Cardiac muscle cell (in vitro differentiated cells and primary cell): ENCODE results near the gene GADD45B. TPM values are rescaled to one million over a fixed set of nuclear protein-coding genes. Genes with fewer than 3 reads are reported as not detected.
A peak's percentile ranks its signal among the peaks of the same experiment; 100 is the strongest.
"Not testable (repeated sequence)": the region's sequence is repeated elsewhere in the genome, so short reads cannot be mapped to it uniquely, and the experiment has no call there.

Experiments
- DNase-seq, 2 donors: peaks; one replicate each; pipeline versions ENCODE4 v3.0.0 to v3.0.0-alpha.2; 2010 to 2017; ENCODE audit warnings: low read depth in 1 of 2, low spot score in 1 of 2
- H3K27ac ChIP-seq: fragments of 200-600 bp; sonication (generic); 2 replicates; pipeline ENCODE4 v1.5.1; 2016
- H3K27me3 ChIP-seq: fragments of 200-600 bp; sonication (generic); 2 replicates; pipeline ENCODE4 v1.6.0; 2016; ENCODE audit warnings: control low read depth
- H3K36me3 ChIP-seq: fragments of 200-600 bp; sonication (generic); 2 replicates; pipeline ENCODE4 v1.5.1; 2016; ENCODE audit warnings: control low read depth
- H3K4me1 ChIP-seq: fragments of 200-600 bp; sonication (generic); 2 replicates; pipeline ENCODE4 v1.8.1; 2017; ENCODE audit warnings: low read depth, mild to moderate bottlenecking, mixed run types
- H3K4me3 ChIP-seq: fragments of 200-600 bp; sonication (generic); 2 replicates; pipeline ENCODE4 v1.5.1; 2016; ENCODE audit warnings: mild to moderate bottlenecking
- H3K9me3 ChIP-seq: fragments of 200-600 bp; sonication (generic); 2 replicates; pipeline ENCODE4 v1.5.1; 2017; ENCODE audit warnings: low read depth, mild to moderate bottlenecking, control low read depth
- polyA plus RNA-seq: library from polyadenylated mRNA; unstranded; fragments of >200 nt; fragmentation: Nextera tagmentation; extraction: Ambion mirVana; gene quantifications from 2 replicates; pipeline ENCODE4 v1.2.1, GENCODE V29; 2016
- total RNA-seq: library from RNA; depleted of rRNA; stranded (reverse); fragments of >200 nt; gene quantifications from 2 replicates; pipeline ENCODE4 v1.2.3, GENCODE V29; 2016
- TF ChIP-seq, protein P1 (sequence below): IDR thresholded peaks from 2 replicates; pipeline ENCODE4 v1.5.1; 2012; ENCODE audit warnings: low read depth, mild to moderate bottlenecking, low read length

The GADD45B gene
- total and polyA plus RNA-seq, 2 experiments from 2014 or later = 30.5 to 75.2 TPM

DNA sequence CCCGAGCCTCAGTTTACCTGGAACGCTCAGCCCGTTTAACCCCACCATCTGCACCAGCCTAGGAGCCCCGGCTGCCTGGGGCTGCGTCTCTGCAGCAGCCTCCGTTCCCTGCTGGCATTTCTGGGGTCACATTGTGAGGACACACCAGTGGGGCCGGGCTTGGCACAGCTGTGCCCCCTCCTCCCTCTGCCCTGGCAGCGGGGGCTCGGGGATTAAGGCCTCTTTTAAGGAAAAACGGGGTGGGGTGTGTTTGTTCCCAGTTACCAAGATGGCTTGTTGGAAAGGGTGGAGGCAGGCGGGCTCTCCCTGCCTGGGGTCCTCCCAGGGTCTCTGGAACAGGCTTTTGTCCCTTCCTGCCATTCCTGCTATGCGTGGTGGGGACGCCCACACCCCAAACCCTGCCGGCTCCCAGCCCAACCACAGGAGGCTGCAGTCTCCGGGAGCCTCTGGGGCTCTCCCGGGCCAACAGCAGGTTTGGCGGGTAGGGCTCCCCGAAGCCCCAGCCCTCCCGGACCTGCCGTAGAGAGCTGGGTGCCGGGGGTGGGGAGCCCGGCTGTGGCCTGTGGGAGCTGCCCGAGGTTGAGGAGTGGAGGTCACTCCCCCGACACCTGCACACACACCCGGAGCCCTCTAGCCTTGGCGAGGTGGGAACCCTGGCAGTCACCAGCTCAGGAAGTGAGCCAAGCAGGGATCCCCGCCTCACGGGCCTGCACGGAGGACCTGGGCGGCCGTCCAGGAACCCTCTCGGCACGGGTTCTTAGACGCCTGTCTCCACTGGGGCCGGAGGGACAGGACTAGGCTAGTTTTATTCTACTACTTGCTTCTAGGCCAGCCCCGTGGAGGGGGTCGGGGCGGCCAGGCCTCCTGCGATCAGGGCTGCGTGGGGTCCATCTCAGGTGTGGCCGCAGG is 36.9 kb downstream of the GADD45B start:
- Histone ChIP-seq H3K27me3 (no peaks in the 10 kb centered on the region), H3K4me3 (no peak overlapping the region), H3K27ac (no peak overlapping the region), H3K36me3 (no peaks in the 10 kb centered on the region), H3K9me3 (no peaks in the 10 kb centered on the region), H3K4me1 (peaks cover 6% of the 10 kb centered on the region)
- no peak for DNase-seq
- TF ChIP-seq, protein P1, sequence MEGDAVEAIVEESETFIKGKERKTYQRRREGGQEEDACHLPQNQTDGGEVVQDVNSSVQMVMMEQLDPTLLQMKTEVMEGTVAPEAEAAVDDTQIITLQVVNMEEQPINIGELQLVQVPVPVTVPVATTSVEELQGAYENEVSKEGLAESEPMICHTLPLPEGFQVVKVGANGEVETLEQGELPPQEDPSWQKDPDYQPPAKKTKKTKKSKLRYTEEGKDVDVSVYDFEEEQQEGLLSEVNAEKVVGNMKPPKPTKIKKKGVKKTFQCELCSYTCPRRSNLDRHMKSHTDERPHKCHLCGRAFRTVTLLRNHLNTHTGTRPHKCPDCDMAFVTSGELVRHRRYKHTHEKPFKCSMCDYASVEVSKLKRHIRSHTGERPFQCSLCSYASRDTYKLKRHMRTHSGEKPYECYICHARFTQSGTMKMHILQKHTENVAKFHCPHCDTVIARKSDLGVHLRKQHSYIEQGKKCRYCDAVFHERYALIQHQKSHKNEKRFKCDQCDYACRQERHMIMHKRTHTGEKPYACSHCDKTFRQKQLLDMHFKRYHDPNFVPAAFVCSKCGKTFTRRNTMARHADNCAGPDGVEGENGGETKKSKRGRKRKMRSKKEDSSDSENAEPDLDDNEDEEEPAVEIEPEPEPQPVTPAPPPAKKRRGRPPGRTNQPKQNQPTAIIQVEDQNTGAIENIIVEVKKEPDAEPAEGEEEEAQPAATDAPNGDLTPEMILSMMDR = no peak

DNA sequence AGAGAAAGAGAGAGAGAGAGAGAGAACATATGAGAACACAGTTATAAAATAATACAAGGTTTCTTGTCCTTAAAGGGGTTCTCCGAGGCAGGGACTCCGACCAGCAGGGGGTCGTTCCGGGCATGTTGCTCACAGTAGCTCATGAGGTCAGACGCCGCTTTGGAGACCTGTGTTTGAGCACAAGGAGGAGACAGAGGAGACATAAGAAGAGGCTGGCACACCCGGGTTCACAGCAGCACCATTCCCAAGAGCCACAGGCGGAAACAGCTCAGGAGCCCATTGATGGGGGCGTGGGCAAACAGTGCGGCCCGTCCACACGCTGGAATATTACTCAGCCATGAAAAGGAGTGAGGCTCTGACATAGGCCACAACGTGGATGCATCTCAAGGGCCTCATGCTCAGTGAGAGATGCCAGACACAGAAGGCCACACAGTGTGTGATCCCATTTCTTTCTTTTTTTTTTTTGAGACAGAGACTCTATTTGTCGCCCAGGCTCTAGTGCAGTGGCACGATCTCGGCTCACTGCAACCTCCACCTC is 39.1 kb downstream of the GADD45B start:
- H3K36me3 ChIP-seq = no peaks in the 10 kb centered on the region
- peaks cover 13% of the 10 kb centered on the region for H3K4me1 ChIP-seq
- H3K4me3 ChIP-seq = no peak overlapping the region
- H3K27ac ChIP-seq = no peak overlapping the region
- TF ChIP-seq, protein P1 = no peak
- DNase-seq = no peak
- H3K27me3 ChIP-seq = no peaks in the 10 kb centered on the region
- no peaks in the 10 kb centered on the region for H3K9me3 ChIP-seq

DNA sequence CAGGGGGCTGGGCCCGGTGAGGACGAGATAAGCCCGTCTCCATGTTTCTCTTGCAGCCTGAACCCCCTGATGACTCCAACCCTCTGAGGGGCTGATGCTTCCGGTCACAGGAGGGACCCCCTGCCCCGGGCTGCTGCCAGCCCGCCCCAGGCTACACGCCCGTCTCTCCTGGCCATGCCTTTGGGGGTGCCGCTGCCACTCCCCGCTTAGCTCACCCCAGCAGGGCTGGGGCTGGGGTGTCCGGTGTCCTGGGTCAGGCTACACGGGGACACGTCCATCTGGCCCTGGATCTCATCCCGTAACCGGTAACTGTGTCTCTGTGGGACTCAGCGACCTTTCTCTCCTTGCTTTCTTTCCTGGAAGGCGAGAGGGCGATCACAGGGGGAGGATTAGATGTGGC is 40.8 kb downstream of the GADD45B start:
- Histone ChIP-seq H3K36me3 (no peaks in the 10 kb centered on the region), H3K4me1 (peaks cover 13% of the 10 kb centered on the region), H3K4me3 (no peak overlapping the region), H3K27ac (no peak overlapping the region), H3K27me3 (no peaks in the 10 kb centered on the region), H3K9me3 (no peaks in the 10 kb centered on the region)
- TF ChIP-seq, protein P1 = no peak
- DNase-seq = no peak

DNA sequence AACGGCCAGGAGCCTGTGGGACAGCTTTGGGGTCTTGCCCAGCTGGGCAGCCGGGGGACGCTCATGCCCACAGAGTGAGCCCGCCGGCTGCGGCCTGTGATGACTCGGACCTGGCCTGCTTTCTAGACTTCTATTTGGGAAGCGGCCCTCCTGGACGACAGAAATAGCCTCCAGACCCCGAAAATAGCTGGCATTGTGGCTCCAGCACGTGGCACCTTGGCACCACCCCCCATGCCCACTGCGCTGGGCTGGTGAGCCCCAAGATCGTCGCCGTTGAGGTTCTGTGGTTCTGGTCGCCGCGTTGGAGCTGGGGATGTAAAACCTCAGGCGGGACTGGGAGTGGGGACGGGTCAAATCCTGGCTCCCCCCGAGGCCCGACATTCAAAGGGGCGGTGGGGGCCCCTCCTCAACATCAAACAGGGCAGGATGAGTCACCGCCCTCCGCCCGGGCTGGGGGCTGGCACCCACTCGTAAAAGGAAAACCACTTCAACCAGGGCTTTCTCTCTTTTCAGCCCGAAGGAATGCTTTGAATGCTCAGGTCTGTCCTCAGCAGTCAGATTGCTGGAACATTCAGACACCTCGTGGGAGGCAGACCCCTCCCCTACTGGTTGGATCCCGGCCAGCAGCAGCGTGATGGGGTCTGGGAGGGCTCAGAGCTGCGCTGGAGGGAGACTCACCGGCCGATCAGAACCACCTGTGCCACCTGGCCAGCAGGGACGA is 42.1 kb downstream of the GADD45B start:
- Histone ChIP-seq H3K27ac (peak overlapping the region; percentile 27), H3K36me3 (no peaks in the 10 kb centered on the region), H3K27me3 (no peaks in the 10 kb centered on the region), H3K4me3 (no peak overlapping the region), H3K9me3 (no peaks in the 10 kb centered on the region), H3K4me1 (peaks cover 13% of the 10 kb centered on the region)
- TF ChIP-seq, protein P1 = no peak
- peak in 1 of 2 donors; percentile 49 for DNase-seq

DNA sequence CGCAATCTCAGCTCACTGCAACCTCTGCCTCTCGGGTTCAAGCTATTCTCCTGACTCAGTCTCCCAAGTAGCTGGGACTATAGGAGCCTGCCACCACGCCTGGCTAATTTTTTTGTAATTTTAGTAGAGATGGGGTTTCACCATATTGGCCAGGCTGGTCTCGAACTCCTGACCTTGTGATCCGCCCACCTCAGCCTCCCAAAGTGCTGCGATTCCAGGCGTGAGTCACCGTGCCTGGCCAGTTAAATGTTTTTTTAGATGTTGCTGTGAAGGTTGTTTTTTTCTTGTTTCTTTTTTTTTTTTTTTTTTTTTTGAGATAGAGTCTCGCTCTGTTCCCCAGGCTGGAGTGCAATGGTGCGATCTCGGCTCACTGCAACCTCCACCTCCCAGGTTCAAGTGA is 42.9 kb downstream of the GADD45B start:
- peaks cover 13% of the 10 kb centered on the region for H3K4me1 ChIP-seq
- not testable (repeated sequence) for H3K4me3 ChIP-seq, H3K36me3 ChIP-seq, DNase-seq, H3K27me3 ChIP-seq, H3K9me3 ChIP-seq, H3K27ac ChIP-seq

DNA sequence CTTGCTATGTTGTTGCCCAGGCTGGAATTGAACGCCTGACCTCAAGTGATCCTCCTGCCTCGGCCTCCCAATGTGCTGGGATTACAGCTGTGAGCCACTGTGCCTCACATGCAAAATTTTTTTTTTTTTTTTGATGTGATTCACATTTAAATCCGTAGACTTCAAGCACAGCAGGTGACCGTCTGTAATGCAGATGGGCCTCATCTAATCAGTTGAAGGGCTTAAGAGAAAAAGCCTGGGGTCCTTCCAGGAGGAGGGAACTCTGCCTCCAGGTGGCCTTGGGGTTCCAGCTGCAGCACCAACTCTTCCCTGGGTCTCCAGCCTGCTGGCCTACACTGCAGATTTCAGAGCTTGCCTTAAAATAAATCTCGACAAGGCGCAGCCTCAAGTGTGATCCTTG is 43.6 kb downstream of the GADD45B start:
- Histone ChIP-seq H3K36me3 (no peaks in the 10 kb centered on the region), H3K27ac (no peak overlapping the region), H3K4me3 (no peak overlapping the region), H3K9me3 (no peaks in the 10 kb centered on the region), H3K27me3 (no peaks in the 10 kb centered on the region), H3K4me1 (peaks cover 13% of the 10 kb centered on the region)
- TF ChIP-seq, protein P1 = no peak
- DNase-seq = no peak
